ENCODE measurements around the gene PLLP. TPM values are rescaled to one million over a fixed set of nuclear protein-coding genes. Genes with fewer than 3 reads are reported as not detected.
"Not testable (repeated sequence)": the region's sequence is repeated elsewhere in the genome, so short reads cannot be mapped to it uniquely, and the experiment has no call there.

Gene PLLP
- total RNA-seq, 2 donors from 2014 or later = 5.9 to 9.1 TPM

GRCh38 chr16:57276596-57276995, 7.9 kb downstream of the PLLP start:
- DNase-seq = no peak
- 88 to 89% methylated on average over 5 of the region's 5 CpGs for WGBS, 2 experiments (ENCODE audit: insufficient coverage in 1 of 2, insufficient read length in 1 of 2)
- no peak for TF ChIP-seq CTCF (conservative IDR thresholded peaks at IDR 0.05)

GRCh38 chr16:57275946-57276345, 8.5 kb downstream of the PLLP start:
- not testable (repeated sequence) for H3K9me3 ChIP-seq (ENCODE audit: control insufficient read depth, low read length); H3K4me3 ChIP-seq (ENCODE audit: low read length); H3K36me3 Mint-ChIP-seq (ENCODE audit: low read depth); H3K27ac ChIP-seq (ENCODE audit: low read depth, low read length); H3K27me3 ChIP-seq (ENCODE audit: control insufficient read depth, insufficient read depth, low read length, poor library complexity, severe bottlenecking); DNase-seq; H3K27ac Mint-ChIP-seq; H3K9ac ChIP-seq (ENCODE audit: extremely low read depth, low read length, poor library complexity, severe bottlenecking); H3K36me3 ChIP-seq (ENCODE audit: control insufficient read depth, insufficient read depth, low read length); H3K4me1 ChIP-seq (ENCODE audit: control insufficient read depth, insufficient read depth, low read length); H3K4me3 Mint-ChIP-seq; H3K9me3 Mint-ChIP-seq; H3K27me3 Mint-ChIP-seq (ENCODE audit: insufficient read depth)
- 91 to 93% methylated on average over 5 of the region's 5 CpGs for WGBS, 2 experiments (ENCODE audit: insufficient coverage in 1 of 2, insufficient read length in 1 of 2)
- H3K4me1 Mint-ChIP-seq = peaks cover 14% of the 10 kb centered on the region

More at GRCh38 chr16:57276596-57276995, 7.9 kb downstream of the PLLP start:
- H3K4me3 ChIP-seq (ENCODE audit: low read length) = no peak overlapping the region
- peaks cover 9% of the 10 kb centered on the region for H3K27me3 Mint-ChIP-seq (ENCODE audit: insufficient read depth)
- no peak overlapping the region for H3K27ac Mint-ChIP-seq
- no peak overlapping the region for H3K4me3 Mint-ChIP-seq
- H3K4me1 ChIP-seq (ENCODE audit: control insufficient read depth, insufficient read depth, low read length) = no peaks in the 10 kb centered on the region
- no peaks in the 10 kb centered on the region for H3K9me3 ChIP-seq (ENCODE audit: control insufficient read depth, low read length)
- H3K9me3 Mint-ChIP-seq = no peaks in the 10 kb centered on the region
- H3K27ac ChIP-seq (ENCODE audit: low read depth, low read length) = no peak overlapping the region
- no peak overlapping the region for H3K9ac ChIP-seq (ENCODE audit: extremely low read depth, low read length, poor library complexity, severe bottlenecking)
- H3K36me3 Mint-ChIP-seq (ENCODE audit: low read depth) = no peaks in the 10 kb centered on the region
- no peaks in the 10 kb centered on the region for H3K27me3 ChIP-seq (ENCODE audit: control insufficient read depth, insufficient read depth, low read length, poor library complexity, severe bottlenecking)
- peaks cover 12% of the 10 kb centered on the region for H3K4me1 Mint-ChIP-seq
- H3K36me3 ChIP-seq (ENCODE audit: control insufficient read depth, insufficient read depth, low read length) = no peaks in the 10 kb centered on the region

- no peaks in the 10 kb centered on the region for H3K36me3 Mint-ChIP-seq (ENCODE audit: low read depth)
- Histone ChIP-seq H3K36me3 (ENCODE audit: control insufficient read depth, insufficient read depth, low read length) (no peaks in the 10 kb centered on the region), H3K27ac (ENCODE audit: low read depth, low read length) (no peak overlapping the region), H3K27me3 (ENCODE audit: control insufficient read depth, insufficient read depth, low read length, poor library complexity, severe bottlenecking) (no peaks in the 10 kb centered on the region), H3K4me3 (ENCODE audit: low read length) (no peak overlapping the region), H3K9me3 (ENCODE audit: control insufficient read depth, low read length) (no peaks in the 10 kb centered on the region), H3K9ac (ENCODE audit: extremely low read depth, low read length, poor library complexity, severe bottlenecking) (no peak overlapping the region), H3K4me1 (ENCODE audit: control insufficient read depth, insufficient read depth, low read length) (peaks cover 10% of the 10 kb centered on the region)
- H3K27ac Mint-ChIP-seq = peak overlapping the region; percentile 90
- no peak for TF ChIP-seq CTCF (conservative IDR thresholded peaks at IDR 0.05)
- 96 to 100% methylated on average over 4 to 5 of the region's 5 CpGs for WGBS, 2 experiments (ENCODE audit: insufficient coverage in 1 of 2, insufficient read length in 1 of 2)
- peaks cover 2% of the 10 kb centered on the region for H3K27me3 Mint-ChIP-seq (ENCODE audit: insufficient read depth)
- H3K4me1 Mint-ChIP-seq = peaks cover 19% of the 10 kb centered on the region
- no peak overlapping the region for H3K4me3 Mint-ChIP-seq
- no peak for DNase-seq
- H3K9me3 Mint-ChIP-seq = no peaks in the 10 kb centered on the region
Measured at GRCh38 chr16:57273826-57274225, 10.6 kb downstream of the PLLP start.

- peak; percentile 83 for DNase-seq
- Mint-ChIP-seq H3K9me3 (no peaks in the 10 kb centered on the region), H3K27me3 (ENCODE audit: insufficient read depth) (peaks cover 2% of the 10 kb centered on the region), H3K4me1 (peaks cover 24% of the 10 kb centered on the region), H3K27ac (peak overlapping the region; percentile 90), H3K36me3 (ENCODE audit: low read depth) (no peaks in the 10 kb centered on the region), H3K4me3 (no peak overlapping the region)
- no peaks in the 10 kb centered on the region for H3K36me3 ChIP-seq (ENCODE audit: control insufficient read depth, insufficient read depth, low read length)
- no peak for TF ChIP-seq CTCF (conservative IDR thresholded peaks at IDR 0.05)
- no peaks in the 10 kb centered on the region for H3K27me3 ChIP-seq (ENCODE audit: control insufficient read depth, insufficient read depth, low read length, poor library complexity, severe bottlenecking)
- no peaks in the 10 kb centered on the region for H3K9me3 ChIP-seq (ENCODE audit: control insufficient read depth, low read length)
- H3K4me1 ChIP-seq (ENCODE audit: control insufficient read depth, insufficient read depth, low read length) = peaks cover 14% of the 10 kb centered on the region
- H3K9ac ChIP-seq (ENCODE audit: extremely low read depth, low read length, poor library complexity, severe bottlenecking) = peak overlapping the region; percentile 57
- WGBS, 2 experiments (ENCODE audit: insufficient coverage in 1 of 2, insufficient read length in 1 of 2) = 14 to 18% methylated on average over 1 of the region's 1 CpG
- H3K4me3 ChIP-seq (ENCODE audit: low read length) = no peak overlapping the region
- no peak overlapping the region for H3K27ac ChIP-seq (ENCODE audit: low read depth, low read length)
Measured at GRCh38 chr16:57273359-57273758, 11.1 kb downstream of the PLLP start.
